Body of pancreas (tissue), 4 donors: ENCODE data around the gene CCDC33. TPM values are rescaled to one million over a fixed set of nuclear protein-coding genes. Genes with fewer than 3 reads are reported as not detected.

Experiments
- ATAC-seq: fragments of 150-250 bp; one replicate; pipeline ENCODE4 v1.9.1; 2016
- DNase-seq, 4 donors: peaks; one replicate each; pipeline ENCODE4 v3.0.0-alpha.2; 2019
- H3K27ac ChIP-seq, 4 donors: fragments of 200-600 bp; sonication (generic); 1 replicate in 3 of 4; 2 replicates in 1 of 4; pipeline versions ENCODE4 v1.5.1 to v1.6.1; 2016 to 2019; ENCODE audit warnings: mild to moderate bottlenecking in 1 of 4, mixed read lengths in 1 of 4, moderate library complexity in 1 of 4
- H3K27me3 ChIP-seq, 2 donors: fragments of 200-600 bp; sonication (generic); one replicate each; pipeline ENCODE4 v1.6.0; 2016; ENCODE audit warnings: mild to moderate bottlenecking in 1 of 2
- H3K36me3 ChIP-seq, 2 donors: fragments of 200-600 bp; sonication (generic); replicated peaks in 1 of 2; 2 replicates each; pipeline ENCODE4 v1.5.1; 2016; ENCODE audit warnings: low read depth in 2 of 2; ENCODE audit not compliant: insufficient read depth in 1 of 2
- H3K4me1 ChIP-seq: fragments of 200-600 bp; sonication (generic); one replicate; pipeline ENCODE4 v1.6.0; 2016
- H3K4me3 ChIP-seq, 2 donors: fragments of 200-600 bp; sonication (generic); 1 replicate in 1 of 2; 2 replicates in 1 of 2; pipeline ENCODE4 v1.5.1; 2016 to 2019
- H3K9me3 ChIP-seq, 3 donors: fragments of 200-600 bp; sonication (generic); 1 replicate in 2 of 3; 2 replicates in 1 of 3; pipeline ENCODE4 v1.5.1; 2016
- POLR2A ChIP-seq, 3 donors: fragments of 450-650 bp; IDR thresholded peaks; one replicate each; pipeline ENCODE4 v1.6.1; 2016; ENCODE audit warnings: antibody characterized with exemption in 3 of 3, mild to moderate bottlenecking in 2 of 3
- WGBS, 2 donors: methylation state at CpG; one replicate each; pipeline ENCODE4 v1.1.5; 2017; 5-methylcytosine and 5-hydroxymethylcytosine counted together
- intact Hi-C: fragments of 100-400 bp; cut with DNase I; formaldehyde crosslinking; loops from one replicate; pipeline ENCODE4 v1.15.1; 2023
- total RNA-seq, 2 donors: library from RNA; depleted of rRNA; stranded (reverse); fragments of >200 nt; gene quantifications; one replicate each; pipeline ENCODE4 v1.1.0, GENCODE V29; 2016
- TF ChIP-seq, protein P1 (sequence below), 7 experiments: fragments of 450-650 bp in 4 of 7; fragments of 200-600 bp in 3 of 7; sonication (generic) in 3 of 7; IDR thresholded peaks; one replicate each; pipeline ENCODE4 v1.5.1; 2016 to 2019; ENCODE audit warnings: antibody characterized with exemption in 7 of 7

CCDC33 gene
- total RNA-seq, 2 donors from 2014 or later: not detected

DNA sequence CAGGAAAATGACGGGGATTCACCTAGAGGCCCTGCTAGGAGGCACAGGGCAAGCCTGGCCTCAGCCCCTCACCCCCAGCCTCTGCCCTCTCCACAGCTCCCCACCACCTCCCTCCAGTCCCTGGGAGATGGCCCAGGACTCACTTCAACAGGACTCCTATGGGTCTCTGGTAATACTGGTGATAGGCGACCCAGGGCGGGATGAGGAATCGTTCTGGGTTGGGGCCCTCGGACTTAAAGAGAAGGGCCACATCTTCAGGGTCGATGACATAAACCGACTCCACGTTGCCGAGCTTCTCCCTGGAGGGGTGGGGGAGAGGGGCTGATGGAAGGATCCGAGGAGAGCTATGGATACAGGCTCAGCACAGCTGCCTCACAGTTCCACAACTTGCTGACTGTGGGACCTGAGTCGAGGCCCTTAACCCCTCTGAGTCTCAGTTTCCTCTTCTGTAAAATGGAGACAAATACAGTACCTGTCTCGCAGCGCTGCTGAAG lies 111.7 kb downstream of the CCDC33 start:
- H3K4me3 ChIP-seq: no peak overlapping the region
- WGBS, 2 donors: 73 to 74% methylated on average over 11 to 13 of the region's 13 CpGs
- DNase-seq: no peak
- intact Hi-C loops: no loop called here
- H3K27me3 ChIP-seq: no peaks in the 10 kb centered on the region
- no peaks in the 10 kb centered on the region for H3K4me1 ChIP-seq
- no peak overlapping the region for H3K27ac ChIP-seq
- no peaks in the 10 kb centered on the region for H3K36me3 ChIP-seq
- TF ChIP-seq, protein P1, sequence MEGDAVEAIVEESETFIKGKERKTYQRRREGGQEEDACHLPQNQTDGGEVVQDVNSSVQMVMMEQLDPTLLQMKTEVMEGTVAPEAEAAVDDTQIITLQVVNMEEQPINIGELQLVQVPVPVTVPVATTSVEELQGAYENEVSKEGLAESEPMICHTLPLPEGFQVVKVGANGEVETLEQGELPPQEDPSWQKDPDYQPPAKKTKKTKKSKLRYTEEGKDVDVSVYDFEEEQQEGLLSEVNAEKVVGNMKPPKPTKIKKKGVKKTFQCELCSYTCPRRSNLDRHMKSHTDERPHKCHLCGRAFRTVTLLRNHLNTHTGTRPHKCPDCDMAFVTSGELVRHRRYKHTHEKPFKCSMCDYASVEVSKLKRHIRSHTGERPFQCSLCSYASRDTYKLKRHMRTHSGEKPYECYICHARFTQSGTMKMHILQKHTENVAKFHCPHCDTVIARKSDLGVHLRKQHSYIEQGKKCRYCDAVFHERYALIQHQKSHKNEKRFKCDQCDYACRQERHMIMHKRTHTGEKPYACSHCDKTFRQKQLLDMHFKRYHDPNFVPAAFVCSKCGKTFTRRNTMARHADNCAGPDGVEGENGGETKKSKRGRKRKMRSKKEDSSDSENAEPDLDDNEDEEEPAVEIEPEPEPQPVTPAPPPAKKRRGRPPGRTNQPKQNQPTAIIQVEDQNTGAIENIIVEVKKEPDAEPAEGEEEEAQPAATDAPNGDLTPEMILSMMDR (IDR thresholded peaks at IDR 0.05): no peak
- TF ChIP-seq POLR2A (IDR thresholded peaks at IDR 0.05): no peak
- no peak for ATAC-seq
- no peaks in the 10 kb centered on the region for H3K9me3 ChIP-seq

GRCh38 chr15:74349241-74349778 lies 113.2 kb downstream of the CCDC33 start:
- intact Hi-C loops: no loop called here
- ATAC-seq (no peak), DNase-seq (no peak)
- H3K4me1 ChIP-seq: no peaks in the 10 kb centered on the region
- no peak overlapping the region for H3K4me3 ChIP-seq
- no peaks in the 10 kb centered on the region for H3K27me3 ChIP-seq
- no peaks in the 10 kb centered on the region for H3K36me3 ChIP-seq
- H3K27ac ChIP-seq: no peak overlapping the region
- 83 to 90% methylated on average over 3 of the region's 3 CpGs for WGBS, 2 donors
- TF ChIP-seq POLR2A (IDR thresholded peaks at IDR 0.05): no peak
- TF ChIP-seq, protein P1 (IDR thresholded peaks at IDR 0.05): no peak
- no peaks in the 10 kb centered on the region for H3K9me3 ChIP-seq

DNA sequence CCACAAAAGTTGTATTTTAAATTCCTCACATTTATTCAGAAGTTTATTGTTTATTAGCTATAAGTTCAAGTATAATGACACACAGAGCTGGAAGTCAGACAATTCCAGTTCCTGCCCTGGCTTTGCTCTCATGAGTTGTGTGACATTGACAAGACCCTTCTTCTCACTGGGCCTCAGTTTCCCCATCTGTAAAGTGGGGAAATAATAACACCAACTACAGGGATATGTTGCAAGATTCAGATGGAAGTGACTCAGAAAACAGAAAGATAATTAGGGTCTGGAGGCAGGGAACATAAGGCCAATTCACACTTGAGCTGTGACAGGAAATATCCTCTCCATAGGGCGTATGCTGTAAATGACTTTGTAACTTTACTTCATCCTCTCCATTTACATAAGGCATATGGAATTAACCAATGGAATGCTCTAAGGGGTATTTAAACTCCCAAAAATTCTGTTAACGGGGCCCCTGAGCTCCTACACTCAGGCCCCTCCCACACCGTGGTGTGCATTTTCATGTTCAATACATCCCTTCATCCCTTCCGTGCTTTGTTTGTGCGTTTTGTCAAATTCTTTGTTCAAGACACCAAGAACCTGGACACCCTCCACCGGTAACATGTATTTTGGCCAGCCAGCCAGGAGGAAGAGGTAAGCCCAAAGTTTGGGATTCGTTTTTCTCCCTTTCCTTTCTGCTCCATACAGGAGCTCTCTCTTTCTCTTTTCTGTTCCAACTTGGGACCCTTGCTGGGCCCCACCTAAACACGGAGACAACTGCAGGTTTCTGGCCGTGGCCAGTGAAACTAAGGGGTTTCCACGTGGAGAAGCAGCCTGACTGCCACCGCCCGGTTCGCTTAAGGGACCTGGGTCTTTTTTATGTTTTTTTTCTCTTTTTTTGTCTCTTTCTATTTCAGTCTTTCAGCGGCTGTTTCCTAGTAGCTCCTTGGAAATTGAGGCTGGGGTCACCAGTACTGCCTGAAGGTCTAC lies 114.5 kb downstream of the CCDC33 start:
- WGBS, 2 donors: 66 to 70% methylated on average over 14 of the region's 14 CpGs
- Histone ChIP-seq H3K4me3 (no peak overlapping the region), H3K9me3 (no peaks in the 10 kb centered on the region), H3K36me3 (no peaks in the 10 kb centered on the region), H3K4me1 (no peaks in the 10 kb centered on the region), H3K27ac (no peak overlapping the region), H3K27me3 (no peaks in the 10 kb centered on the region)
- ATAC-seq (no peak), DNase-seq (no peak)
- intact Hi-C loops: no loop called here
- TF ChIP-seq POLR2A (IDR thresholded peaks at IDR 0.05): no peak
- TF ChIP-seq, protein P1 (IDR thresholded peaks at IDR 0.05): no peak

DNA sequence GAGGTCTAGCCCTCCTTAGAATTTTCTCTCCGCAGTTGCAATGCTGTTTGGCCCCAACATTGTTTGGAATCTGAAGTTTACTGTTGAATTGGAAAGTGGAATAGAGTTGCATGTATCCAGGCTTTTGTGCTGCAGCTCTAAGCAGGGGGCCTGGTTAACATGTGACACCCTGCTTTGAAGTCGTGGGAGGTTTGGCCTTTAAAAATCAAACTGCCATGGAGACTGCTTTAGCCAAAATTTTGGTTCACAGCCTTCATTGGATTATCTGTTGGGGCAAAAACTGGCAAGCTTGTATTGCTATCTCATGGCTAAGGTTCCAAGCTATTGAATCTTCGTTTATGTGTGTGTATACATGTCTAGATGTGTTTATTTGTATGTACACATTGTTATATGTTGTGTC lies 115.5 kb downstream of the CCDC33 start:
- no peak overlapping the region for H3K4me3 ChIP-seq
- no peaks in the 10 kb centered on the region for H3K27me3 ChIP-seq
- H3K36me3 ChIP-seq: no peaks in the 10 kb centered on the region
- no peaks in the 10 kb centered on the region for H3K9me3 ChIP-seq
- no peak for TF ChIP-seq POLR2A (IDR thresholded peaks at IDR 0.05)
- TF ChIP-seq, protein P1 (IDR thresholded peaks at IDR 0.05): no peak
- H3K27ac ChIP-seq: no peak overlapping the region
- WGBS, 2 donors: 23 to 40% methylated on average over 3 of the region's 3 CpGs
- ATAC-seq (no peak), DNase-seq (no peak)
- no peaks in the 10 kb centered on the region for H3K4me1 ChIP-seq
- intact Hi-C loops: no loop called here
